Fibroblast of mammary gland (primary cell): ENCODE data around the gene PGAP1.
A peak's percentile ranks its signal among the peaks of the same experiment; 100 is the strongest.

Experiments
- DNase-seq: peaks from one replicate; pipeline ENCODE4 v3.0.0-alpha.2; 2010; ENCODE audit warnings: low read depth
- H3K4me3 ChIP-seq: 2 replicates; pipeline ENCODE4 v1.5.1; 2011; ENCODE audit warnings: low read depth, mild to moderate bottlenecking, low read length, moderate library complexity; ENCODE audit not compliant: control insufficient read depth
- CTCF ChIP-seq: conservative IDR thresholded peaks from 2 replicates; pipeline ENCODE4 v1.5.1; 2011; ENCODE audit warnings: low read depth, low read length, inconsistent platforms; ENCODE audit not compliant: control insufficient read depth, insufficient read depth

PGAP1 gene

GRCh38 chr2:196959734-196960338 is 33.3 kb upstream of the PGAP1 start:
- DNase-seq, result peak; percentile 34
- H3K4me3 ChIP-seq, result no peak overlapping the region
- TF ChIP-seq CTCF, result no peak

GRCh38 chr2:196959281-196959680 is 32.8 kb upstream of the PGAP1 start:
- DNase-seq, result no peak
- no peak for TF ChIP-seq CTCF
- H3K4me3 ChIP-seq, result no peak overlapping the region

GRCh38 chr2:196957881-196958525 is 31.5 kb upstream of the PGAP1 start:
- DNase-seq, result no peak
- no peak for TF ChIP-seq CTCF
- H3K4me3 ChIP-seq, result no peak overlapping the region

- DNase-seq, result no peak
- TF ChIP-seq CTCF, result no peak
- H3K4me3 ChIP-seq, result no peak overlapping the region
These were observed 30.9 kb upstream of the PGAP1 start for GRCh38 chr2:196957442-196957841.

GRCh38 chr2:196956069-196956468 is 29.6 kb upstream of the PGAP1 start:
- TF ChIP-seq CTCF, result no peak
- no peak overlapping the region for H3K4me3 ChIP-seq
- no peak for DNase-seq

- DNase-seq, result no peak
- no peak for TF ChIP-seq CTCF
- H3K4me3 ChIP-seq, result no peak overlapping the region
These were observed 28.5 kb upstream of the PGAP1 start for GRCh38 chr2:196955036-196955435.
